Brain microvascular endothelial cell (primary cell): Measurements from ENCODE around the gene HOXD9.

ENCODE experiments used
- DNase-seq: peaks from one replicate; pipeline ENCODE4 v3.0.0-alpha.2; 2020
- H3K27ac ChIP-seq: fragments of 250-450 bp; sonication (Bioruptor Pico); 2 replicates; pipeline ENCODE4 v1.5.1; 2020; ENCODE audit warnings: mild to moderate bottlenecking, moderate library complexity
- H3K27me3 ChIP-seq: fragments of 250-450 bp; sonication (Bioruptor Pico); replicated peaks from 2 replicates; pipeline ENCODE4 v1.5.1; 2020; ENCODE audit warnings: mild to moderate bottlenecking
- H3K36me3 ChIP-seq: fragments of 250-450 bp; sonication (Bioruptor Pico); replicated peaks from 2 replicates; pipeline ENCODE4 v1.5.1; 2020; ENCODE audit warnings: mild to moderate bottlenecking
- H3K4me3 ChIP-seq: 2 replicates; pipeline ENCODE4 v1.5.1; 2011; ENCODE audit warnings: low read depth, mild to moderate bottlenecking, control low read depth, low read length, moderate library complexity
- CTCF ChIP-seq: IDR thresholded peaks from 2 replicates; pipeline ENCODE4 v1.5.1; 2011; ENCODE audit warnings: low read depth, mild to moderate bottlenecking, moderate library complexity, low read length, control low read depth, inconsistent platforms; ENCODE audit errors: missing control alignments
- in situ Hi-C: cut with HindIII; loops from 2 replicates; pipeline ENCODE4 v1.10.0; 2017; ENCODE audit warnings: low sequenced_read_pairs, low pct_ligation_motif_present

The HOXD9 gene

DNA sequence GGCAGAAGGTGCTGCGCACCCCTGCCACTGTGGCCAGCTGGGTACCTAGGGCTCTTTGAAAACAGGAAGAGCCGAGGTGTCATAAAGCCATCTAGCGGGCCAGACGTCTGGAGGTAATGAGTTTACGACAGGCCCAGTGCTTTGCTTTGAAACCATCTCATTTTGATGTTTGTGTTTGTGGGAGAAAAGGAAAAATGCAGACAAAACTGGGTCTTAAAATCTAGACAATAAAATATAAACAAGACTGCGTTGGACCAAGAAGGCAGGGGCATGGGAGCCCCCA is 3.2 kb downstream of the HOXD9 start:
- in situ Hi-C loops, result loop anchor here (25.0 kb wide), 1 partner anchor 512 kb away; no protein-coding TSS in a partner anchor
- Histone ChIP-seq H3K36me3 (no peaks in the 10 kb centered on the region), H3K27ac (no peak overlapping the region), H3K4me3 (no peak overlapping the region), H3K27me3 (peaks cover 92% of the 10 kb centered on the region)
- no peak for DNase-seq
- TF ChIP-seq CTCF, result no peak

DNA sequence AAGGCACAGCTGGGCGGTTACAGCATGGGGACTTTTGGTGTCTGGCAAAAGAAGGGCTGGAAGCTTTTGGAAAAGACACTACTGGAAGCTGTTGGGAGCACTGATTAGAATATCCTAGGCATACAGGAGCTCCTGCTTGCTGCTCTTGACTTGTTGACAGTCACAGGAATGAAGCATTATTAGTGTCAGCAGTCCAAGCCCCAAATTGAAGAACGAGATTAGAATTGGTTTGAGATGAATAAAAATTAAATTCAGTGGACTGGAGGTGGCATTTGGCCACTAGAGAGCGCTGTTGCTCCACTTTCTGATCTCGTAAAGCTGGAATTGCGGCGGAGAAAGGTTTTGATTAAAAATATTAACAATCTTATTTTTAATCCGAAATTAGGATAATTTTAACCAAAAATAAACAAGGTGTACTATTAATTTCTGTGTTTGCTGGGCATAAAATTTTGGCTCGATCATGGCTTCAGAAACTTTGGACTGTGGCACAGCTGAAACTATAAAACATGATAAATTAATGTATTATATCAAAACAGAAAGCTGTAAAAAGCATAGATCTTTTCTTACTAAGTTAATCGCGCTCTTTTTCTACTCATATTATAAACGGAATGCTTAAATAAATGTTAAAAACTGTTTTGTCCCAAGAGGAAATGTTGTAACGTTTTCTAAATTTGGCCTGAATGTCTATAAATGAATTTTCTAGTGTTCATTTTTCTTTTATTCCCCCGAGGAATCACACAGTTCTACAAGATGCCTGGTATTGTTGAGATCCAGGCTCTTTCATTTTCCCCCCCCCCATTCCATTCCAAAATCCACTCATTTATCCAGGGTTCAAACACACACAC is 4.6 kb downstream of the HOXD9 start:
- peak; percentile 81 for TF ChIP-seq CTCF
- no peak overlapping the region for H3K4me3 ChIP-seq

GRCh38 chr2:176127774-176128072 is 5.2 kb downstream of the HOXD9 start:
- no peak overlapping the region for H3K4me3 ChIP-seq

More for the DNA sequence above, 4.6 kb downstream of the HOXD9 start:
- in situ Hi-C loops, result loop anchor here (25.0 kb wide), 1 partner anchor 510 kb away; no protein-coding TSS in a partner anchor
- Histone ChIP-seq H3K36me3 (no peaks in the 10 kb centered on the region), H3K27ac (no peak overlapping the region), H3K27me3 (peaks cover 92% of the 10 kb centered on the region)
- DNase-seq, result peak; percentile 48

DNA sequence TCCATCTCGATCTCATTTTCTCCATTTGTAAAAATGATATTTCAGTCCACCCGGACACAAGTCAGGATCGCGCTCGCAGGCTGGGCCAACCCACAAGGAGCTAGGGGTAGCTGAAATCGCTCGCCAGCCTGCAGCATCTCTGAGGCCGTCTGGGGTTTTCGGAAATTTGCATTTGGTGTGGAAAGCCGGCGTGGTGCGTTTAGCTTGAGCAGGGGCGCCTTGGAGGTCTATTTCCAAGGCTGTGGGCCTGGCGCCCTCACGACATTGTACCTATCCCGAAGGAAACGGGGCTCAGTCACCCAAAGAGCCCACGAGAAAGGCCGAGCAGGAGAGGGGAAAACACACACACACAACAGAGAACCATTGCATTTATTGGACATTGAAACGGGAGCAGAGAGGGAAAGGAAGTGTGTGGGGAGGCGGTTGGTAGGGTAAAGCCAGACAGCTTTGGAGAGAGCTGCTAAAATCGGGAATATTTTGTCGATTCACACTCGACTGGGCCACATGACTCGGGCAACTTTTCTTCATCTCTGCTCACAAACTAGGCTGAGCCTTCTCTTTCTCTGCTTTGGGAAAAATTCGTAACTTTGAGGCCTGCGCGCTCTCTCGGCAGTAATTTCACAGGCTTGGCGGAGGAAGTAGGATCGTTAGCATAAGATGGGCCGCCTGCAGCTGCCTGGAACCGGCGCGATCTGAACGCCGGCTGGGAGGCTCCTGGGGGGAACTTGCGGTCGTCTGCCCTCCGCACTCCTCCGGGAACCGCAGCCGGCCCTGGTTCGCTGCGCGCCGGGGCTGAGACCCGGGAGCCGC is 5.9 kb downstream of the HOXD9 start:
- TF ChIP-seq CTCF, result no peak
- DNase-seq, result no peak
- in situ Hi-C loops, result loop anchor here (25.0 kb wide), 1 partner anchor 509 kb away; no protein-coding TSS in a partner anchor
- no peak overlapping the region for H3K27ac ChIP-seq
- no peaks in the 10 kb centered on the region for H3K36me3 ChIP-seq
- peaks cover 90% of the 10 kb centered on the region for H3K27me3 ChIP-seq
- no peak overlapping the region for H3K4me3 ChIP-seq

More at GRCh38 chr2:176127774-176128072, 5.2 kb downstream of the HOXD9 start:
- H3K27ac ChIP-seq, result no peak overlapping the region
- no peak for TF ChIP-seq CTCF
- no peaks in the 10 kb centered on the region for H3K36me3 ChIP-seq
- DNase-seq, result no peak
- H3K27me3 ChIP-seq, result peaks cover 90% of the 10 kb centered on the region
- in situ Hi-C loops, result loop anchor here (25.0 kb wide), 1 partner anchor 510 kb away; no protein-coding TSS in a partner anchor

DNA sequence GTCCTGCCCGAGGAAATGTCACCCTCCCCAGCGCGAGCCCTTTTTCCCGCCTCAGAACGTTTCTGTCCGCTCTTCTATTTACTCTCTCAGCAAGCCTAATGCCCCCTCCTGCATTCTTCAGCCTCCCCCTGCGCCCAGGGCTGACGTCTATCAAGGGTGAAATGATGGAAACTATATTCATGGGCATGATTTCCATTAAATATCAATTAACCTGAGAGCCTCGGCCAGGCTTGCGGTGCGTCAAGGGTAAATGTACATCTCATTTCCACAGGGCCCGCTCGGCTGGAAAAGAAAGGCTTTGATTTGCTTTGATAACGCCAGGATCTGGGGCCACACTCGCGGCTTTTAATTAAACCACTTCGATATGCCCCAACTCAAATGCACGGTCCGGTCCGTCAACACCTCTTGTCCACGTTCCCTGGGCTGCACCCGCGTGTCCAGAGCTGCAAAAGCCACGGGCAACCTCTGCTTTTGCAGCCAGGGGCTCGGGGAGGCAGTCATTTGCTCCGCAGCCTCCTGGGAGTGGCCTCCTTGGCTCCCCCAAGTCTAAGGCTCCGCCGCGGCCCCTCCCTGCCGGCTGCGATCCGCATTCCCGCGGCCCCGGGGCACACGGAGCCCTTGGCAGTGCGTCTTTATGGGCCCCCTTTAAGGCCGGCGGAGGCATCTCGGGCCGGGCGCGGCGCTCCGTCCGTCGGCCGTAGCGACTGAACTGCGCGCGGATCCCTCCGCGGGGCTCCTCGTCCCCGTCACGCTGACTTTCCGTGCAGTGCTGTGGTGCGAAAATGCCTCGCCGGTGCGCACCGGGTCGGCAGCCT is 6.7 kb downstream of the HOXD9 start, which contains the start of gene HOXD8:
TSS of gene HOXD8 (plus strand) at position 724 of the 815 bp plus-strand sequence. CDS start 662 bp downstream, outside the sequence.
- TF ChIP-seq CTCF, result no peak
- Histone ChIP-seq H3K4me3 (no peak within 1 kb of the TSS), H3K27me3 (peaks cover 90% of the 10 kb centered on the region), H3K27ac (no peak within 1 kb of the TSS), H3K36me3 (no peaks in the 10 kb centered on the region)
- no peak for DNase-seq
- in situ Hi-C loops, result loop anchor here (25.0 kb wide), 1 partner anchor 508 kb away; no protein-coding TSS in a partner anchor
